Measurements from ENCODE around the gene RAB17. TPM values are rescaled to one million over a fixed set of nuclear protein-coding genes. Genes with fewer than 3 reads are reported as not detected.

Gene RAB17
- total and polyA plus RNA-seq, 10 of the 15 experiments (the other 5 are each of a cell fraction or from before 2014, with no cell fraction given): 0.07 to 1.4 (median 0.28) TPM; not detected in 3

- TF ChIP-seq MEF2B (IDR thresholded peaks at IDR 0.05; ENCODE audit: partially characterized antibody, poor library complexity, severe bottlenecking): peak; percentile 58
- TF ChIP-seq ATF7 (IDR thresholded peaks at IDR 0.05; ENCODE audit: low read depth): 0 out of 2 replicates have a peak, but pooled peaks have one; percentile 23
- peak; percentile 91 for TF ChIP-seq RAD51 (IDR thresholded peaks at IDR 0.05)
- peak in 1 of 2 experiments; percentile 33; a peak in 1 of 4 replicates for TF ChIP-seq IKZF2 (IDR thresholded peaks at IDR 0.05)
- peak; percentile 46 for TF ChIP-seq CUX1 (IDR thresholded peaks at IDR 0.05; ENCODE audit: insufficient replicate concordance, low read depth, low read length)
These were observed 33.5 kb downstream of the RAB17 start (continued) for GRCh38 chr2:237556773-237557632.

Measured in GM12878 (cell line).